RWPE2 (cell line): ENCODE measurements around the gene PUM1.
"Not testable (repeated sequence)": the region's sequence is repeated elsewhere in the genome, so short reads cannot be mapped to it uniquely, and the experiment has no call there.

Experiments used
- ATAC-seq: fragments of 200-7000 bp; cut with Tn5 transposase; 3 replicates; pipeline ENCODE4 v1.9.1; 2021; ENCODE audit warnings: low read depth
- DNase-seq: peaks from one replicate; pipeline ENCODE4 v3.0.0-alpha.2; 2020; ENCODE audit warnings: low spot score
- H3K27ac ChIP-seq: fragments of 450-650 bp; 2 replicates; pipeline ENCODE4 v1.5.1; 2017; ENCODE audit warnings: mild to moderate bottlenecking; ENCODE audit not compliant: poor library complexity, severe bottlenecking
- H3K27me3 ChIP-seq: fragments of 250-450 bp; sonication (Bioruptor Pico); 2 replicates; pipeline ENCODE4 v1.5.1; 2021; ENCODE audit warnings: mild to moderate bottlenecking, moderate library complexity; ENCODE audit not compliant: insufficient read depth, poor library complexity, severe bottlenecking
- H3K36me3 ChIP-seq: fragments of 250-450 bp; sonication (Bioruptor Pico); 2 replicates; pipeline ENCODE4 v1.5.1; 2020; ENCODE audit warnings: low read depth, mild to moderate bottlenecking, moderate library complexity
- H3K4me1 ChIP-seq: fragments of 250-450 bp; sonication (Bioruptor Pico); 2 replicates; pipeline ENCODE4 v1.5.1; 2021; ENCODE audit warnings: mild to moderate bottlenecking, moderate library complexity; ENCODE audit not compliant: insufficient read depth, poor library complexity, severe bottlenecking
- H3K4me3 ChIP-seq: fragments of 250-450 bp; sonication (Bioruptor Pico); 2 replicates; pipeline ENCODE4 v1.5.1; 2021; ENCODE audit warnings: mild to moderate bottlenecking, moderate library complexity; ENCODE audit not compliant: severe bottlenecking
- H3K9me3 ChIP-seq: fragments of 250-450 bp; sonication (Bioruptor Pico); 2 replicates; pipeline ENCODE4 v1.5.1; 2021; ENCODE audit warnings: mild to moderate bottlenecking, moderate library complexity; ENCODE audit not compliant: severe bottlenecking
- CTCF ChIP-seq: fragments of 450-650 bp; IDR thresholded peaks from one replicate; pipeline ENCODE4 v1.5.1; 2017; ENCODE audit warnings: mild to moderate bottlenecking, moderate library complexity; ENCODE audit not compliant: poor library complexity, severe bottlenecking

PUM1 gene

GRCh38 chr1:31063631-31064030 lies 1.9 kb downstream of the PUM1 start:
- DNase-seq (no peak), ATAC-seq (no peak)
- Histone ChIP-seq H3K27ac (peak overlapping the region; percentile 83), H3K9me3 (no peaks in the 10 kb centered on the region), H3K36me3 (peaks cover 33% of the 10 kb centered on the region), H3K27me3 (no peaks in the 10 kb centered on the region), H3K4me3 (peak overlapping the region; percentile 67), H3K4me1 (peaks cover 5% of the 10 kb centered on the region)
- no peak for TF ChIP-seq CTCF

DNA sequence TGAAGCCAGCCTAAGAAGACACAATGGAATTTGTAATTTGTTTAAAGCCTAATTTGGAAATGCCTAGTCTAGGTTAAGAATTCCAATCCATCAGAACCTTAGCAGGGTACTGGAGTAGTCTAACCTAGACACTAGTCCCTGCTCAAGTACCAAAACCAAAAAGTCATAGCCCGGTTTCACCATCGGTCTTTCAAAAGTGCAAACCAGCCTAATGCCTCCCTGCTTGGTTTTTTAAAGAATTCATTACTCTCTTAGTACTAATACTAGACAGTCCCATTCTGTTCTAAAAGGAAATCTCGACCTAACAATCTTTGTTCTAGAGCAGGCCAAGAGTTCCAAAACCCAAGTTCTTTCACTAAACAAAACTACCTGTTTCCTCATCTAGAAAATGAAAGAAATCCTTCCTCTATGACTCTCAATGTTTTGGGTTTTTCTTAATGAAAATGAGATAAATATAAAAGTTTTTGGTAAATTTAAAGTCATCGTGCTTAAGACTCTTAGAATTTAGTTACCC lies 2.6 kb downstream of the PUM1 start:
- DNase-seq, result no peak
- H3K27ac ChIP-seq, result peak overlapping the region; percentile 83
- peaks cover 40% of the 10 kb centered on the region for H3K36me3 ChIP-seq
- TF ChIP-seq CTCF, result no peak
- no peak for ATAC-seq
- H3K4me3 ChIP-seq, result peak overlapping the region; percentile 67
- H3K9me3 ChIP-seq, result no peaks in the 10 kb centered on the region
- H3K4me1 ChIP-seq, result peaks cover 5% of the 10 kb centered on the region
- no peaks in the 10 kb centered on the region for H3K27me3 ChIP-seq

GRCh38 chr1:31062162-31062866 lies 3.2 kb downstream of the PUM1 start:
- Histone ChIP-seq H3K36me3 (peaks cover 47% of the 10 kb centered on the region), H3K4me3 (peak overlapping the region; percentile 67)
- H3K9me3 ChIP-seq, H3K27me3 ChIP-seq, H3K4me1 ChIP-seq, DNase-seq, H3K27ac ChIP-seq, ATAC-seq: not testable (repeated sequence)

DNA sequence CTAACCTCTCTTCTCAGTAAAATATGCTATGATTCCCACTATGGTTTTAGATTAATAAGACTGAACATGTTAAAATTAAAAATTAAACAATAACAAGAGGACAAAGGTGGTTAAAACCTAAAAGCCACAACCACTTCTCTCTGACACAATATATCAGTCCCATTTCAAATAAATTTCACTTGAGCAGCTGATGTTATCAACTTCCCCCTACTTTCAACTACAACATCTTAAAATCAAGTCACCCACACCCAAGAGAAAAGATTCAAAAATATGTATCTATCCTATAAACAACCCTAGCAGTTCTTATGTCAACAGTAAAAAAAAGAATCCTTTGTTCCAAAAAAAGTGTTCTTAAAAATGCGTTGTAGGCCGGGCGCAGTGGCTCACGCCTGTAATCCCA lies 7.5 kb downstream of the PUM1 start:
- H3K36me3 ChIP-seq, result peaks cover 71% of the 10 kb centered on the region
- DNase-seq (no peak), ATAC-seq (no peak)
- no peaks in the 10 kb centered on the region for H3K27me3 ChIP-seq
- H3K9me3 ChIP-seq, result no peaks in the 10 kb centered on the region
- TF ChIP-seq CTCF, result no peak
- peaks cover 13% of the 10 kb centered on the region for H3K4me1 ChIP-seq
- no peak overlapping the region for H3K4me3 ChIP-seq
- no peak overlapping the region for H3K27ac ChIP-seq

GRCh38 chr1:31055953-31056352 lies 9.6 kb downstream of the PUM1 start:
- DNase-seq (no peak), ATAC-seq (no peak)
- no peak overlapping the region for H3K27ac ChIP-seq
- H3K4me3 ChIP-seq, result no peak overlapping the region
- no peak for TF ChIP-seq CTCF
- peaks cover 13% of the 10 kb centered on the region for H3K4me1 ChIP-seq
- no peaks in the 10 kb centered on the region for H3K27me3 ChIP-seq
- H3K9me3 ChIP-seq, result no peaks in the 10 kb centered on the region
- H3K36me3 ChIP-seq, result peaks cover 81% of the 10 kb centered on the region
